Rectal smooth muscle tissue (tissue), 1 donor: ENCODE measurements around the gene HYAL2.

Source experiments
- H3K27ac ChIP-seq: one replicate; pipeline ENCODE4 v1.7.0; 2013; ENCODE audit warnings: low read depth, low read length, inconsistent platforms
- H3K27me3 ChIP-seq: one replicate; pipeline ENCODE4 v1.7.0; 2013; ENCODE audit warnings: low read length; ENCODE audit not compliant: control insufficient read depth, insufficient read depth
- H3K36me3 ChIP-seq: one replicate; pipeline ENCODE4 v1.7.0; 2013; ENCODE audit warnings: low read length; ENCODE audit not compliant: control insufficient read depth, insufficient read depth
- H3K4me1 ChIP-seq: one replicate; pipeline ENCODE4 v1.7.0; 2013; ENCODE audit warnings: low read length; ENCODE audit not compliant: control insufficient read depth, insufficient read depth
- H3K4me3 ChIP-seq: one replicate; pipeline ENCODE4 v1.7.0; 2013; ENCODE audit warnings: low read length
- H3K9ac ChIP-seq: one replicate; pipeline ENCODE4 v1.7.0; 2013; ENCODE audit warnings: low read length

The HYAL2 gene, protein sequence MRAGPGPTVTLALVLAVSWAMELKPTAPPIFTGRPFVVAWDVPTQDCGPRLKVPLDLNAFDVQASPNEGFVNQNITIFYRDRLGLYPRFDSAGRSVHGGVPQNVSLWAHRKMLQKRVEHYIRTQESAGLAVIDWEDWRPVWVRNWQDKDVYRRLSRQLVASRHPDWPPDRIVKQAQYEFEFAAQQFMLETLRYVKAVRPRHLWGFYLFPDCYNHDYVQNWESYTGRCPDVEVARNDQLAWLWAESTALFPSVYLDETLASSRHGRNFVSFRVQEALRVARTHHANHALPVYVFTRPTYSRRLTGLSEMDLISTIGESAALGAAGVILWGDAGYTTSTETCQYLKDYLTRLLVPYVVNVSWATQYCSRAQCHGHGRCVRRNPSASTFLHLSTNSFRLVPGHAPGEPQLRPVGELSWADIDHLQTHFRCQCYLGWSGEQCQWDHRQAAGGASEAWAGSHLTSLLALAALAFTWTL

DNA sequence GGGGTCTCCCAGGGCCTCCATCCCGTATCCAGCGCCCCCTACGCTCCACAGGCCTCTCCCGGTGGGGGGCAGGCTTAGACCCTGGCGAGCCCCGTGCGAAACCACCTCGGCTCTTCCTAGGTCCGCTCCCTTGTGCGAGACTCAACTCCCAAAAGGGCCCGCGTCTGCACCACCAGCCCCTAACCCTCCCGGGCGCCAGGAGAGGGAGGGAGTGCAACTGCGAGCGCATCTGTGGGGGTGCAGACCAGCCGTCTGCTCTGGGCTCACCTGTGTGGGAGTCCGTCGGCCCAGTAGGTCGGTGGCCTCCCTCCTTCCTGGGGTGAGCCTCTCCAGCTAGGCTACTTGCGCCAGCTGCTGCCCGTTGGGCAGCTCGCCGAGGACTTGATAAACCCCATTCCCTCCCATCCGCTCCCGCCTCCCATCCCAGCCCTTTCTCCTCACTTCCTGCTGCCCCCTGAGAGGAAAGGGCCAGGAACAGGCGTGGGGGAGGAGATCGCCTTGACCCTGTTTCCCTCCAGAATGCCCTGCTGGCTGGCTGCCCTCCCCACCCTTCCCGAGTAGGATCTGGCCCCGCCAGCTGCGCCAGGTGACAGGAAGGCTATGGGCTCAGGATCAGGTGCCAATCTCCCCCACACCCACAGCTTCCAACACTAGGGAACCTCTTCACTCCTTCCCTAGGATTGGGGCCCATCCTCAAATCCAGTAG lies at the start of gene HYAL2:
Gene HYAL2, minus strand, starts transcription at position 360 of the 706 bp plus-strand sequence. CDS start 2,256 bp downstream, outside the sequence.
- H3K36me3 ChIP-seq = peaks cover 10% of the 10 kb centered on the region
- H3K4me3 ChIP-seq = peak within 1 kb of the TSS; percentile 94
- H3K4me1 ChIP-seq = peaks cover 27% of the 10 kb centered on the region
- peak within 1 kb of the TSS; percentile 93 for H3K9ac ChIP-seq
- H3K27ac ChIP-seq = peak within 1 kb of the TSS; percentile 96
- H3K27me3 ChIP-seq = no peaks in the 10 kb centered on the region

DNA sequence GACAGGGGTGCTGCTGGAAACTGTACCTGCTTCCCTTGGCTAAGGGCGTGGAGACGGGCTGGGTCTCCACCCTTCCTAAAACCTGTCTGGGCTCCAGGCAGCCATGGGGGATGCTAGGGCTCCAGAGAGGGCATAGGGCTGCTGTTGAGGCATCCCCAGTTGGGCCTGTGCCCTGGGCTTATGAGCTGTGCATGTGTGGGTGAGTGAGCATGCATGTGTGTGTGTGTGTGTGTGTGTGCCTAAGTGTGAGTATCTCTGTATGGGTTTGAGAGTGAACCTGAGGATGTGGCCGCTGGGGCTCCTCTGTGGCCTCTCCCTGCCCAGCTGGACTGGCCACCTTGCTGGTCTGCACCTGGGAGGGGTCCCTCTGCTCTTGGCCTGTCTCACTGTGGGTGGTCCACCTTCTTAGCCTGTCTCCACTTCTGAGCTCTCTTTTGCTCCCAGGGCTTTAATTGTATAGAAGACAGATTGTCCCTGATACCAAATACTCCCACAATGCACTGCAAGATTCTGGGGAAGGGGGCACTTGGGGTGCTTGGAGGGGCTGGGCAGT lies 48.7 kb upstream of the HYAL2 start:
- no peak overlapping the region for H3K9ac ChIP-seq
- H3K4me1 ChIP-seq = no peaks in the 10 kb centered on the region
- no peaks in the 10 kb centered on the region for H3K36me3 ChIP-seq
- peaks cover 3% of the 10 kb centered on the region for H3K27me3 ChIP-seq
- H3K27ac ChIP-seq = no peak overlapping the region
- H3K4me3 ChIP-seq = no peak overlapping the region

DNA sequence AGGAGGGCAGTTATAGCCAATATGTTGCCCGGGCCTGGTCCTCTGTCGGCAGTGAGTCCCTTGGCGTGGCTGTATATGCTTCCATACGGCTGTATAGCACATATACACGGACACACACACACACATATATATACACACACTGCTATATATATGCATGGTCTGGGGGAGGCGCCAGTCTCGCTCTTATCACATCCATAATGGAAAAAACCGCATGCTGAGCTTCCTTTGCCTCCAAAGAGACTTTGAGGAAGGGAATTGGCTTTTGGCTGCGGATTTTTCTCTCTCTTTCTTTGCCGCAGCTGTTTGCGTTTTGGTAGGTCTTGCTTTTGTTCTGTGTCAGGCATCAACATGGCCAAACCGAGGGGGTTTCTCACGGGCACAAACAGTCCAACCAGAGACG lies 48.0 kb upstream of the HYAL2 start:
- H3K9ac ChIP-seq = no peak overlapping the region
- H3K4me1 ChIP-seq = no peaks in the 10 kb centered on the region
- H3K27me3 ChIP-seq = peaks cover 3% of the 10 kb centered on the region
- no peaks in the 10 kb centered on the region for H3K36me3 ChIP-seq
- no peak overlapping the region for H3K27ac ChIP-seq
- H3K4me3 ChIP-seq = no peak overlapping the region

DNA sequence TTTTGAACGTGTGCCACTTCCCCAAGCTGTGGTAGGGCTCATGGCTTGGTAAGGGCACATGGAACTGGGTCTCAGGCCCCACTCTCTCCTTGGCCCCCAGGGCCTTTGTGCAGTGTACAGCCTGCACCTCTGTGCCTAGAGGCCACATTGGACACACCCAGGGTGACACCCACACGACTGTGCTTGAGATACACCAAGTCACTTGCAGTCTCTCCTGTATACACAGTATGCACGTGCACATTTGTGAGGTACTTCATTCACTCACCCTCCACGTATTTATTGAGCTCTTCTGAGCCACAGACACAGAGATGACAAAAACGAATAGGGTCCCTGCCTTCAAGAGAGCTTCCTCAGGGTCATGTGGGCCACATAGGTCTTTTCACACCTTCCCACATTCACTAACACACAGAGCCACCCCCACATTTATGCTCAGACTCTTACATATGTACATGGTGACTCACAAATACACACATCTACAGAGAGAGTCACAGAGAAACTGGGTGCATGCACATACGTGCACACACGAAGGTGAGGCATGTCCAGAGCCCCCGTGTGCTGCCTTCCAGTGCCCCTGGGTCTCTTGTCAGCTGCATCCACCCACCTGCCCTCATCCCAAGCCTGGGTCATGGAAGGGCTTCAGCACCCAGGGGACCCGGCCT lies 46.6 kb upstream of the HYAL2 start:
- no peaks in the 10 kb centered on the region for H3K36me3 ChIP-seq
- H3K27me3 ChIP-seq = peaks cover 3% of the 10 kb centered on the region
- H3K4me1 ChIP-seq = peaks cover 2% of the 10 kb centered on the region
- no peak overlapping the region for H3K27ac ChIP-seq
- H3K9ac ChIP-seq = no peak overlapping the region
- no peak overlapping the region for H3K4me3 ChIP-seq

DNA sequence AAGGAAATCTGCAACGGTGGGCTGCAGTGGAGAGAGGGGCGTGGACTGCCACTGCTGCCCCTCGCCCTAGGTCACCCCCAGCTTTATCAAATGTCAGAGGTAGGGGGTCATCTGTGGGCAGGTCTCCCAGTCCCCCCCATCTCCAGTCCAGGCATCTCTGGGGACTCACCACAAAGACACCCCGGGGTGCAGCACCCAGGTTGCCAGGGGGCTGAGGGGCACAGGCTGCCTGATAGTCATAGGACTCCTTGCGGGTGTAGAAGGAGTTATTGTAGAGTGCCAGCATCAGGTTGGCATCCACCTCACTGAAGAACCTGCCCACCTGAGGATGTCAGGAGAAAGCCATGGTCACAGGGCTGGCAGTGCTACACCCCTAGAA lies 43.3 kb upstream of the HYAL2 start:
- peak overlapping the region; percentile 77 for H3K4me3 ChIP-seq
- peaks cover 2% of the 10 kb centered on the region for H3K4me1 ChIP-seq
- no peaks in the 10 kb centered on the region for H3K36me3 ChIP-seq
- H3K27ac ChIP-seq = no peak overlapping the region
- peaks cover 3% of the 10 kb centered on the region for H3K27me3 ChIP-seq
- peak overlapping the region; percentile 75 for H3K9ac ChIP-seq

DNA sequence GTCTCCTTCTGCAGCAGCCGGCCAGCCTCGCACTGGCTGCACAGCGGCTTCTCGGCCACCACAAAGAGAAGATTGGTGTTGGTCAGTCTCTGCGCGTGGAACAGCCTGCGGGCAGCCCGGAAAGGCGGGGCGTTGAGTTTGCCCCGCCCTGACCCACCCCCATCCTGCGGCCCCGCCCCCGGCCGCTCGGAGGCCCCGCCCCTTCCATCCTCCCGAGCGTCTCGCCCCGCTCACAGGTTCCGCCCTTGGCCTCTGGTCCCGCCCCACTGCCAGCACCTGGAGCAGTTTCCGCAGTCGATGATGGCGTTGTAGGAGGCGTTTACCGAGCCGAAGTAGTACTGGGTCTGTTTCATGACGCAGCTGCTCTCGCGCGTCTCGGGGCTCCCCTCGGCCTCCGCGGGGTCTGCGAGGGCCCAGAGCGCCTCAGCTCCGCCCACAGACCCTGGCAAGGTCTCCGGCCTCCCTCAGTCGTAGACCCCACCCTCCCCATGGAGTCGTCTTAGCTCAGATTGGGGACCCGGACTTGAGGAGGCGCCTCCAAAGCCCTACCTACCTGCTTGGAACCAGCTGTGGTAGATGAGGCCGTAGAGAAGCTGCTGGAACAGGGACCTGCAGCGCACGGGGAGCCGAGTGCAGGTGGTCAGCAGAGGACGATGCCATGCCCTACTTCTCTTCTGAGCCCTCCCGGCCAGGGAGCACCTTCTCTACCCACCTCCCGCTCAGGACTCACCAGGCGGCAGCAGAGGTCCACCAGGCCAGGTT lies 42.7 kb upstream of the HYAL2 start:
- Histone ChIP-seq H3K4me3 (peak overlapping the region; percentile 77), H3K36me3 (no peaks in the 10 kb centered on the region), H3K4me1 (peaks cover 2% of the 10 kb centered on the region), H3K9ac (peak overlapping the region; percentile 75), H3K27me3 (peaks cover 3% of the 10 kb centered on the region), H3K27ac (peak overlapping the region; percentile 65)

DNA sequence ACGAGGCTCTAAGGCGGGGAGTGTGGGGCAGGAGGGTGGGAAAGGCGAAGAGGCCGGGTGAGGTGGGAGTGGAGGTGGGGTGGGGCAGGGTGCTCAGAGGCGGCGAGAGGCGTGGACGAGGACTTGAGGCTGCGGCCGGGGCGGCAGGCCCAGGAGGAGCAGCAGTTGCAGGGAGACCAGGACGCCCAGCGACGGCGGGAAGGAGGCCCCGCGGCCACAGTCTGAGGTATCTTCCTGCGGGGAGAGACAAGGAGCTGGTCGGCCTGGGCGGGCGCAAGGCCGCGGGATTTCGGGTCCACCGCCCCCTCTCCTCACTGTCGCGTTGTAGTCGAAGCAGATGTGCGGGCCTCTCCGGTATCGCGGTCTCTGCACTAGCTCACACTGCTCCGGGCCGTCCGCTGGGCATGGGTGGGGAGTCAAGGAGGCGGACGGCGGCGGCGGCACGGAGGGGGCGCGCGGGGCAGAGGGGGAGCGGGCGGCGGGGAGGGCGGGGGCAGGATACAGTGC lies 42.1 kb upstream of the HYAL2 start:
- Histone ChIP-seq H3K36me3 (no peaks in the 10 kb centered on the region), H3K9ac (peak overlapping the region; percentile 10), H3K27me3 (peaks cover 2% of the 10 kb centered on the region), H3K4me3 (peak overlapping the region; percentile 61), H3K27ac (peak overlapping the region; percentile 65), H3K4me1 (peaks cover 4% of the 10 kb centered on the region)

DNA sequence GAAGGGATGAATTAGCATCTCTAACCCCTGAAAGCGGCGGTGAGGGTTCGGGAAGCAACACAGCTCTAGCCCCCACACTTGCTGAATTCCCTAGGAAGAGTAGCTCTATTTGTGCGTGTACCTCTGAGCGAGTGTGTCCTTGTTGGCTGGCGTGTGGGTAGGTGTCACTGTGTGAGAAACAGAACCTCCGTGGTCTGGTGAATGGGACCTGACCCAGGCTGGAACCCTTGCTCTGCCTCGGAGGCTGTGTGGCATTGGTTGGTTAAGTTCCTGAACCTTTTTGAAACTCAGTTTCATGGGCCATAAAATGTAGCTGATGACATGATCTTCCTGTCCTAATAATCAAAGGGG lies 37.2 kb upstream of the HYAL2 start:
- Histone ChIP-seq H3K9ac (no peak overlapping the region), H3K36me3 (peaks cover 7% of the 10 kb centered on the region), H3K4me3 (peak overlapping the region; percentile 60), H3K4me1 (peaks cover 32% of the 10 kb centered on the region), H3K27ac (no peak overlapping the region), H3K27me3 (no peaks in the 10 kb centered on the region)

DNA sequence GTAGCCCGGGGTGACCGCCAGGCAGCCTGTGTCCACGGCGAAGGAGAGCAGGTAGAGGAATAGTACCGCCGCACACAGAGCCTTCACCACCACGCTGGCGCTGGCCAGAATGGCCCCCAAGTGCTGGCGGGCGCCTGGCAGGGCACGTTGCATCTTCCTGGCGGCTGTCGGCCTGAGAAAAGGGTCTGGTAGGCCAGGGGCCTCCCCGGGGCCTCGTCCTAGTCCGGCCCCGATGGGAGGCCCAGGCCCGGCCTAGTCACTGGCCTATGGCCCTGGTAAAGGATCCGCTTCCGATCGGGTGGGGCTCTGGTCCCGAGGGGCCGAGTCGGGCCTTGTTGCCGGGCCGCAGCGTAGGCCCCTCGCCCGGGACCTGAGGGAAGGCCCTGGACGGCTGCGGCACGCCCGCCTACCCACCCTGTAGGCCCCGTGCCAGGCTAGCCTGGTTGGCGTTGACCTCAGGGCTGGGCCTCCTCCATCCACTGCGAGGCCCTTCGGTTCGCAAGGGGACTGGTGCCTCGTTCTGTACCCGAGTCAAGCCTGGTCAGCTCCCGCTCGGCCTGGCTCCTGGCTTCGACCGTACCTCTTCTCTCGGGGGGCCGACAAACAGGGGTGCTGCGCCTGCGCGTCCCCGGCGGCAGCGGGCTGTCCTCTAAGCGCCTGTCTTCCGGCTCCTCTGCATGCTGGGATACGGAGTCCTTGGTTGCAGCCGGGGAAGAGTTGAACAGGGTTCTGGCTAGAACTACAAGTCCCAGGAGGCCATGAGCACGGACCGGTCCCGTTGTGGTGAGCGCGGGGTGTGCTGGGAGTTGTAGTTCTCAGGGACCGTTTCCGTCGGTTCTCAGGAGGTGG lies 36.6 kb upstream of the HYAL2 start, which contains the start of gene TMEM115:
Gene TMEM115, minus strand, starts transcription at position 611 of the 849 bp plus-strand sequence. Its CDS starts 458 bp downstream, at position 153.
- Histone ChIP-seq H3K4me3 (peak within 1 kb of the TSS; percentile 95), H3K9ac (peak within 1 kb of the TSS; percentile 96), H3K4me1 (peaks cover 30% of the 10 kb centered on the region), H3K27ac (peak within 1 kb of the TSS; percentile 92), H3K27me3 (no peaks in the 10 kb centered on the region), H3K36me3 (peaks cover 10% of the 10 kb centered on the region)

DNA sequence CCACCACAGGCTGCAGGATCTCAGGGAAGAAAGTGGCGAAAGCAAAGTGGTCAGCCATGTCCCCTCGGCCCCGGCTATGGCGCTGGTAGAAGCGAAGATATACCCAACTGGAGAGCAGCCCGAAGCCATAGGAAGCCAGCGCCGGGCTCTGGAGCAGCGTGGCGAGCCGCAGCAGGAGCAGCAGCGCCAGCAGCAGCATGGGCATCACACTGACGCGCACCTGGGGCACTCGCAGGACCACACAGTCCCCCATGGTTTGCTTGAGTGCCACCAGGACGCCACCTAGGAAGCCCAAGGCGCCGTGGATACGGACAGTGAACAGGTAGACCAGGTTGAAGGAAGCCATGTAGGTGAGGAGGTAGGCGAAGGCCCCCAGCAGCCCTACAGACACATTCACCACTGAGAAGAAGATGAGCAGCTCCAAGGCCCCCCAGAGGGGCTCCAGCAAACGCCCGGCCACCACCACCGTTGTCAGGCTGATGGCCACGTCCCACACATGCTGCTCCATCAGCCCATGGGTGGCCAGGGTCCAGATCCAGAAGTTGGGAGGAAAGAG lies 35.9 kb upstream of the HYAL2 start:
- H3K36me3 ChIP-seq = peaks cover 12% of the 10 kb centered on the region
- peaks cover 30% of the 10 kb centered on the region for H3K4me1 ChIP-seq
- no peaks in the 10 kb centered on the region for H3K27me3 ChIP-seq
- peak overlapping the region; percentile 96 for H3K9ac ChIP-seq
- peak overlapping the region; percentile 92 for H3K27ac ChIP-seq
- H3K4me3 ChIP-seq = peak overlapping the region; percentile 95
